GM19467 (cell line): ENCODE measurements around the gene KRT13.

ENCODE experiments used
- ATAC-seq: cut with Tn5 transposase; IDR thresholded peaks from one replicate; pipeline ENCODE4 v1.9.1; 2021; ENCODE audit warnings: mild to moderate bottlenecking, moderate library complexity; ENCODE audit not compliant: unreplicated experiment

KRT13 gene

GRCh38 chr17:41475421-41475820 lies 30.0 kb downstream of the KRT13 start:
- no peak for ATAC-seq

- no peak for ATAC-seq
These were observed 30.5 kb downstream of the KRT13 start for GRCh38 chr17:41474863-41475262.

- ATAC-seq: no peak
These were observed 37.1 kb downstream of the KRT13 start for GRCh38 chr17:41468346-41468745.

- ATAC-seq: no peak
These were observed 37.9 kb downstream of the KRT13 start for GRCh38 chr17:41467561-41467960.

GRCh38 chr17:41466988-41467387 lies 38.4 kb downstream of the KRT13 start, which contains the start of gene KRT32:
TSS of gene KRT32 (minus strand) at chr17:41467386. CDS start at chr17:41467325, 61 bp downstream.
- no peak for ATAC-seq

- no peak for ATAC-seq
These were observed 40.7 kb downstream of the KRT13 start for GRCh38 chr17:41464682-41465081.

- ATAC-seq: no peak
These were observed 41.2 kb downstream of the KRT13 start for GRCh38 chr17:41464173-41464572.

GRCh38 chr17:41463746-41464145 lies 41.7 kb downstream of the KRT13 start:
- no peak for ATAC-seq

GRCh38 chr17:41462705-41463104 lies 42.7 kb downstream of the KRT13 start:
- ATAC-seq: no peak

- no peak for ATAC-seq
These were observed 47.7 kb downstream of the KRT13 start for GRCh38 chr17:41457676-41458075.

GRCh38 chr17:41456204-41456603 lies 49.2 kb downstream of the KRT13 start:
- no peak for ATAC-seq

- no peak for ATAC-seq
These were observed 50.2 kb downstream of the KRT13 start for GRCh38 chr17:41455236-41455635.

GRCh38 chr17:41453066-41453465 lies 52.3 kb downstream of the KRT13 start:
- ATAC-seq: no peak

GRCh38 chr17:41452281-41452680 lies 53.1 kb downstream of the KRT13 start:
- ATAC-seq: no peak

GRCh38 chr17:41451154-41451728 lies 54.2 kb downstream of the KRT13 start:
- no peak for ATAC-seq
